SIG-M5 treated with dmso at 0.1 percent for 504 hours (cell line): ENCODE measurements around the gene FAM193A.
"Not testable (repeated sequence)": the region's sequence is repeated elsewhere in the genome, so short reads cannot be mapped to it uniquely, and the experiment has no call there.

Experiments used
- DNase-seq: peaks from one replicate; lab custom pipeline; 2025; ENCODE audit not compliant: unreplicated experiment; lab: John Stamatoyannopoulos, UW

Gene FAM193A

GRCh38 chr4:2514193-2514592 is 22.3 kb upstream of the FAM193A start:
- not testable (repeated sequence) for DNase-seq

- not testable (repeated sequence) for DNase-seq
Observed at GRCh38 chr4:2514944-2515343, 21.5 kb upstream of the FAM193A start.

- DNase-seq, result no peak
Observed at GRCh38 chr4:2515830-2516550, 20.5 kb upstream of the FAM193A start.

DNA sequence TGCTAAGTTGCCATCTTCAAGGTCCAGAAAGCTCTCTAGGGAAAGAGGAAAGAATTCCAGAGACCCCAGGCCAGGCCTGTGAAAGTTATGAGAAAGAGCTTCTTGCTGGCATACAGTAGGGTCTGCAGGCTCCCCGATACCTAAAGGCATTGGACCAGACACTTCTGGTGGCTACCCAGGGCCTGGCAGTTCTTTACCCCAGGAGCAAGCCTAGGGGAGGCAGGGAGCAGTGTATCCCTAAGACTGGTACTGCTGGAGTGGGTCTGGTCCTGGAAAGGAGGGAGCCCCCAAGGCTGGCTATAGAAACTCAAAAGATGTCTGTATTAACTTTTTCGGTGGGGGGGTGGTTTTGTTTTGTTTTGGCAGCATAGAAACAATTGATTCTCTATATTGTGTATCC is 19.8 kb upstream of the FAM193A start:
- DNase-seq, result no peak

DNA sequence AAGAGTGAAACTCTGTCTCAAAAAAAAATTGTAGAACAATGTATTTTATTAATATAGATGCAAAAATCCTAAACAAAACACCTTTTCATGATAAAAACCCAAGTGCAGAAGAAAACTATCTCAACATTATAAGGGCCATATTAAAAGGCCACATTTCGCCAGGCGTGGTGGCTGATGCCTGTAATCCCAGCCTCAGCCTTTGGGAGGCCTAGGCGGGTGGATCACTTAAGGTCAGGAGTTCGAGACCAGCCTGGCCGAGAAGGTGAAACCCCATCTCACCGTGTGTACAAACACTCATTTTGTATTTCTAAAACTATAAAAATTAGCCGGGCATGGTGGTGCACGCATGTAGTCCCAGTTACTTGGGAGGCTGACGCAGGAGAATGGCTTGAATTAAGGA is 9.9 kb upstream of the FAM193A start:
- DNase-seq, result no peak

DNA sequence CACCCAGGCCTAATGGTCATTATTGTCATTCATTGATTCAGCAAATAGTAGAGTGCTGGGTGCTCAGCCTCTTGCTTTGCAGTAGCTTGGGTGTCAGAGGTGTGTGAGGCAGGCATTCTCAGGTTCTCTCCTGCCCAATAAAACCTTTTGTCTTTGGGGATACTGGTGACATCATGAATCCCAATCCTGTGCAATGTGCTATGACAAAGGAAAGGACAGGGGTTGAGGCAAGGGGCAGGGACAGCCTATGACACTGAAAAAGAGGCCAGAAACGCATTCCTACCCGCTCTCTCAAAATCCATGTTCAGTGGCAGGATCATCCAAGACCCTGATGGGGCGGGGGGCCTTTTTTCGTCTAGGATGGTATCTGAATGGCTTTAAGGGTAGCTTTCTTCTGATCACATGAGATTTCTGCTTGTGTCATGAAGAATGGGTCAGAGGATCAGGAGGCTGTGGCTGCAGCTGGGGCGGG is 1.5 kb upstream of the FAM193A start:
- no peak for DNase-seq

DNA sequence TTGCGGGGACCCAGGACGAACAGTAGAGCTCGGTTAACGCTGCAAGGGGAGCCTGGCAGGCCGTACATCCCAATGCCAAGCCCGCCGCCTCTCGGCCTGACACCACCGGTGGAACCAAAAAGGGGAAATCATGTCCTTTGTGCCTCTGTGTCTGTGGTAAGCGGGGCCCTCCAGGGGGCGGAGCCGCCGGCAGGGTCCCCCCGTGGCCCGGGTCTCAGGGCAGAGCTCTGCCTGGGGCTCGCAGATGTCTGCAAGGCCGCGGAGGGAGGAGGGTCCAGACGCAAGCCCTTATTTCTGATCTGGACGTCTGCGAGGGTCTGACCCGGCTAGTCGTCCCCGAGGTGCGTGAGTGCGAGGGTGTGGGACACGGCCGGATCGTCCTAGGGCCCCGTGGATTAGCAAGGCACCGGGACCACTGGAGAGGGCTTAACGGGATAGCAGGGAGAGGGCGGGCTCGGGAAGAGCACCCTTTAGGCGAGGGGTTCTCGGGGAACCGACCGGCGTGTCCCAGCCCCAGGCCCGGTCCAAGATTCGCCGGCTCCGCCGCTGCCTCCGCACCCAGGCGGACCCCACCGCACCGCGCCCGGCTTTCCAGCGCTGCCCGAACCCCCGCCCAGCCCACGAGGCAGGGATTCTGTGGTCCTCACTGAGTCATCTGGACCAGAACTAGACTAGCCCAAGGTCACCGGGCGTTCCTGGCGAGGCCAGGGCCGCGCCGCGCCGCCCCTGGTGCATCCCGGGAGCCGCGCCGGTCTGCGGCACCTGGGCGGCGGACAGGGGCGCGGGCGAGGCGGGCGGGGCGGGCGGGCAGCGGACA is 863 bp upstream of the FAM193A start:
- DNase-seq, result peak; percentile 73

GRCh38 chr4:2537011-2537830 is 774 bp downstream of the FAM193A start:
- no peak for DNase-seq

GRCh38 chr4:2543580-2544191 is 7.2 kb downstream of the FAM193A start:
- not testable (repeated sequence) for DNase-seq

DNA sequence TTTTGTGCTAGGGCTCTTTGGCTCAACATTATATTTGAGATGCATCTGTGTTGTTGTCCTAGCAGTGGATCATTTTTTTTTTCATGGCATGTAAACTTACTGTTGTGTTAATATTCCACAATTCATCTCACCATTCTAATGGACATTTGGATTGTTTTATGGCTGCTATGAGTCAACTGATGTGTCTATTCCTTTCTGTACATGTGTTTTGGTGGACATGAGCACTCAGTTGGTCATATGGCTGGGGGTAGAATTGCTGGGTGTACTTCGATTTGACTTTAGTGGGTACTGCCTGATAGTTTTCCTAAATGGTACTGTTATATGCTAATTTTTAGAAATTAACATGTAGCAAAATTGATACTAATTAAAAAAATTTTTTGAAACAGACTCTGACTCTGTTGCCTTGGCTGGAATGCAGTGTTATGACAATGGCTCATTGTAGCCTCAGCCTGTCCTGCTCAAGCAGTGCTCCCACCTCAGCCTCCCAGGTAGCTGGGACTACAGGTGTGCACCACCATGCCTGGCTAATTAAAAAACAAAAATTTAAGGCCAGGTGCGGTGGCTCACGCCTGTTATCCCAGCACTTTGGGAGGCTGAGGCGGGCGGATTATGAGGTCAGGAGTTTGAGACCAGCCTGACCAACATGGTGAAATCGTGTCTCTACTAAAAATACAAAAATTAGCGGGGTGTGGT is 9.0 kb downstream of the FAM193A start:
- DNase-seq, result no peak

DNA sequence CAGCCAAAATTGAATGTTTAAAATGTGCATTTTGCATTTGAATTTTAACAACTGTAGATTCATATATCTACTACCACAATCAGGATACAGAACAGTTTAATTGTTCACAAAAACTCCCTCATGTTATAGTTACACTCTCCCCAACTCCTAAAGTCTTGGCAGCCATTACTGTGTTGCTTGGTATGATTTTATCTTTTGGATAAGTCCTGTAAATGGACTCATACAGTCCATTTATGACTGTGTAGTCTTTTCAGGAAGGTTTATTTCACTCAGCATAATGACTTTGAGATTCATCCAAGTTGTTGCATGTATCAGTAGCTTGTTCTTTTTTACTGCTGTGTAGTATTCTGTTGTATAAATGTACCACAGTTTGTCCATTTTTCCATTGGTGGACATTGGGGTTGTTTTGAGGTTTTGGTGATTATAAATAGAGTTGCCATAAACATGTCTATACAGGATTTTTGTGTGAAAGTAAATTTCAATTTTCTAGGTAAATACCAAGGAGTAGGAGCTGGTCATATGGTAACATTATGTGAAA is 9.9 kb downstream of the FAM193A start:
- no peak for DNase-seq

DNA sequence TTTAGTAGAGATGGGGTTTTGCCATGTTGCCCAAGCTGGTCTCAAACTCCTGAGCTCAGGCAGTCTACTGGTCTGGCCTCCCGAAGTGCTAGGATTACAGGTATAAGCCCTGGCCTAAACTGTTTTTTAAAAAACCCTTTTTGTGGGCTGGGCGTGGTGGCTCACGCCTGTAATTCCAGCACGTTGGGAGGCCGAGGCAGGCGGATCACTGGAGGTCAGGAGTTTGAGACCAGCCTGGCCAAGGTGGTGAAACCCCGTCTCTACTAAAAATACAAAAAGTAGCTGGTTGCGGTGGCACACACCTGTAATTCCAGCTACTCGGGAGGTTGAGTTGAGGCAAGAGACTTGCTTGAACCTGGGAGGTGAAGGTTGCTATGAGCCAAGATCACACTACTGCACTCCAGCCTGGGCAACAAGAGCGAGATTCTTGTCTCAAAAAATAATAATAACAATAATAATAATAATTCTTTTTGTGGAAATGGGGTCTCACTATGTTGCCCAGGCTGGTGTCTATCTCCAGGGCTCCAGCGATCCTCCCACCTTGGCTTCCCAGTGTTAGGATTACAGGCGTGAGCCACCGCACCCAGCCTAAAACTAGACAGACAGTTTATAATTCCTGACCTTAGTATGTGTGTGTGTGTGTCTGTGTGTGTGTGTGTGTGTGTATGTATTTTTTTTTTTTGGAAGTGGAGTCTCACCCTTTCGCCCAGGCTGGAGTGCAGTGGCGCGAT is 10.7 kb downstream of the FAM193A start:
- DNase-seq, result not testable (repeated sequence)

GRCh38 chr4:2551118-2551517 is 14.7 kb downstream of the FAM193A start:
- DNase-seq, result no peak

- DNase-seq, result no peak
Observed at GRCh38 chr4:2552806-2553205, 16.4 kb downstream of the FAM193A start.

DNA sequence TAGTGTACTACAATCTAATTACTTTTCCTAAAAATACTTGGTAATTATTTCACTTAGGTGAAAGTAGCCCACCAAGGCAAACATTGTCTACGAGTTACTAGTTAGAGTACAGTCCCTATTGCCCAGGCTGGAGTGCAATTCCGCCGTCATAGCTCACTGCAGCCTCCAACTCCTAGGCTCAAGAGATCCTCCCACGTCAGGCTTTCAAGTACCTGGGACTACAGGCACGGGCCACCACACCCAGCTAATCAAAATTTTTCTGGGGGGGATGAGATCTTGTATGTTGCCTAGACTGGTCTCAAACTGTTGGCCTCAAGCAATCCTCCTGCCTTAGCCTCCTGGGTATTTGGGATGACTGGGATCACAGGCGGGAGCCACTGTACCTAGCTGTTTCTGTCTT is 21.9 kb downstream of the FAM193A start:
- no peak for DNase-seq

DNA sequence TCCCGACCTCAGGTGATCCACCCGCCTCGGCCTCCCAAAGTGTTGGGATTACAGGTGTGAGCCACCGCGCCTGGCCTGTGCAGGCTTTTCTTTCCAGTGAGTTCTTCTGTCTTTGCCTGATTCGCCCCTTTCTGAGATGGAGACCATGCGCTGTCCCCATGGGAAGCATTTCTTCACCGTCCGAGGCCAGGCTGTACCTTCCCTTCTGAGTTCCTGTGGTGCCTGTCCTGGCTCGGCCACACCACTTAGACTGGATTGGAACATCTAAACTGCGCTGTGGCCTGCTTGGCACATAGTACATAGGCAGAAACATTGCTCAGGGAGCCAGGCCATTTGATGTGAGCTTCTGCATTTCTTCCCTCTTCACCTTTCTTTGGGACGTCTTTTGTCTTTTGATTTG is 23.7 kb downstream of the FAM193A start:
- DNase-seq, result no peak

DNA sequence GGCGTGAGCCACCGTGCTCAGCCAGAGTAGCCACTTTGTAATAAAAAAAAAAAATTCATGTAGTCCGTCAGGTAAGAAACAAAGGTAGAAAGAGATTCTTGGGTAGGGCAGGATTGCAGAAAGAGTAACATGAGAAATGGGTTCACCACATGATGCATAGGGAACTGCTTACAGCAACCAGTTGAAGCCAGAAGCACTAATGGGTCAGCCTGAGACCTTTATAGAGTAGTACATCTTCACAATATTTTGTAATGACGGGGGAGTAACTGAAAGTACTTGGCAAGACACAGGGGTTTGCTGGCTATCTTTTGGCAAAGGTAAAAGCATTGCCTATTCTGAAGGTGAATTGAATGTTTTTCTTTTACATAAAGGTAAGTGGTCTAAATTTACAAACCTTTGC is 29.1 kb downstream of the FAM193A start:
- DNase-seq, result no peak

- DNase-seq, result no peak
Observed at GRCh38 chr4:2570036-2570435, 33.6 kb downstream of the FAM193A start.

GRCh38 chr4:2570551-2571222 is 34.2 kb downstream of the FAM193A start:
- DNase-seq, result no peak
